OCI-LY7 (cell line): ENCODE data around the gene CCDC159. TPM values are rescaled to one million over a fixed set of nuclear protein-coding genes. Genes with fewer than 3 reads are reported as not detected.
"Not testable (repeated sequence)": the region's sequence is repeated elsewhere in the genome, so short reads cannot be mapped to it uniquely, and the experiment has no call there.

Experiments
- BruUV-seq: library from RNA; stranded (reverse); fragments of 400-500 nt; replicated peaks from 2 replicates; lab custom pipeline; 2021; lab: Mats Ljungman, UMichigan
- CTCF ChIA-PET: fragments of 300-600 bp; sonication (Branson Sonifier 250); formaldehyde crosslinking; loops from one replicate; lab custom pipeline; 2022; ENCODE audit warnings: antibody characterized with exemption; ENCODE audit not compliant: unreplicated experiment; lab: Charles Lee
- POLR2A ChIA-PET: fragments of 300-600 bp; sonication (Branson Sonifier 250); formaldehyde crosslinking; loops from one replicate; lab custom pipeline; 2022; ENCODE audit warnings: antibody characterized with exemption; lab: Charles Lee
- DNase-seq: peaks from one replicate; pipeline ENCODE4 v3.0.0-alpha.2; 2015; ENCODE audit warnings: low spot score
- H2AFZ ChIP-seq: fragments of 200-600 bp; sonication (generic), shearing (Covaris generic); 2 replicates; pipeline ENCODE4 v1.6.1; 2014; ENCODE audit warnings: mild to moderate bottlenecking, antibody characterized with exemption, low read length, moderate library complexity
- H3K27ac ChIP-seq: fragments of 200-600 bp; sonication (generic); 2 replicates; pipeline ENCODE4 v1.5.1; 2014; ENCODE audit warnings: mixed run types, low read depth, mild to moderate bottlenecking, moderate library complexity, low read length, inconsistent platforms; ENCODE audit not compliant: poor library complexity, severe bottlenecking
- H3K36me3 ChIP-seq: fragments of 200-600 bp; sonication (generic); 2 replicates; pipeline ENCODE4 v1.6.1; 2014; ENCODE audit warnings: mild to moderate bottlenecking, antibody characterized with exemption, low read length, moderate library complexity, mixed read lengths; ENCODE audit not compliant: insufficient read depth
- H3K4me1 ChIP-seq: fragments of 200-600 bp; sonication (generic); 2 replicates; pipeline ENCODE4 v1.5.1; 2014; ENCODE audit warnings: mild to moderate bottlenecking, low read length; ENCODE audit not compliant: insufficient read depth, poor library complexity, severe bottlenecking
- H3K4me2 ChIP-seq: fragments of 200-600 bp; sonication (generic); 2 replicates; pipeline ENCODE4 v1.6.1; 2014; ENCODE audit warnings: mild to moderate bottlenecking, low read length
- H3K4me3 ChIP-seq: fragments of 200-600 bp; sonication (generic); 2 replicates; pipeline ENCODE4 v1.5.1; 2014; ENCODE audit warnings: mild to moderate bottlenecking, low read depth, low read length; ENCODE audit not compliant: poor library complexity, severe bottlenecking
- H3K79me2 ChIP-seq: fragments of 200-600 bp; sonication (generic); 2 replicates; pipeline ENCODE4 v1.6.1; 2016; ENCODE audit warnings: low read depth, mild to moderate bottlenecking, low read length, moderate library complexity, mixed read lengths; ENCODE audit not compliant: insufficient read depth
- H3K9me2 ChIP-seq: fragments of 200-600 bp; sonication (generic); 2 replicates; pipeline ENCODE4 v1.6.1; 2016; ENCODE audit warnings: mild to moderate bottlenecking, low read length, mixed read lengths; ENCODE audit not compliant: insufficient read depth
- H3K9me3 ChIP-seq: fragments of 200-600 bp; sonication (generic); 2 replicates; pipeline ENCODE4 v1.6.1; 2014; ENCODE audit warnings: mild to moderate bottlenecking, mixed run types, low read length, mixed read lengths
- H4K20me1 ChIP-seq: fragments of 200-600 bp; sonication (generic); 2 replicates; pipeline ENCODE4 v1.6.1; 2014; ENCODE audit warnings: mild to moderate bottlenecking, antibody characterized with exemption, low read length, moderate library complexity, mixed read lengths; ENCODE audit not compliant: insufficient read depth
- EZH2phosphoT487 ChIP-seq: fragments of 200-600 bp; sonication (generic); IDR thresholded peaks from 2 replicates; pipeline ENCODE4 v1.6.1; 2018; ENCODE audit warnings: low read depth, borderline replicate concordance, mild to moderate bottlenecking, mixed run types, antibody characterized with exemption, low read length, moderate library complexity, mixed read lengths
- intact Hi-C: fragments of 100-400 bp; cut with micrococcal nuclease; formaldehyde crosslinking; loops from one replicate; pipeline ENCODE4 v1.10.0; 2022; ENCODE audit not compliant: unreplicated experiment
- total RNA-seq, 2 experiments: library from RNA; depleted of rRNA in 1 of 2; stranded (reverse); fragments of >200 nt in 1 of 2; shearing (Covaris generic) in 1 of 2; gene quantifications; 2 replicates each; pipeline ENCODE4 v1.2.3, GENCODE V29; 2014 to 2022
- TF ChIP-seq, protein P1 (sequence below): fragments of 200-600 bp; sonication (generic); conservative IDR thresholded peaks from 2 replicates; pipeline ENCODE4 v1.5.1; 2014; ENCODE audit warnings: mild to moderate bottlenecking, antibody characterized with exemption, low read length, moderate library complexity, mixed read lengths

Gene CCDC159
- total RNA-seq, 2 experiments from 2014 or later, result 13.3 to 18.9 TPM

DNA sequence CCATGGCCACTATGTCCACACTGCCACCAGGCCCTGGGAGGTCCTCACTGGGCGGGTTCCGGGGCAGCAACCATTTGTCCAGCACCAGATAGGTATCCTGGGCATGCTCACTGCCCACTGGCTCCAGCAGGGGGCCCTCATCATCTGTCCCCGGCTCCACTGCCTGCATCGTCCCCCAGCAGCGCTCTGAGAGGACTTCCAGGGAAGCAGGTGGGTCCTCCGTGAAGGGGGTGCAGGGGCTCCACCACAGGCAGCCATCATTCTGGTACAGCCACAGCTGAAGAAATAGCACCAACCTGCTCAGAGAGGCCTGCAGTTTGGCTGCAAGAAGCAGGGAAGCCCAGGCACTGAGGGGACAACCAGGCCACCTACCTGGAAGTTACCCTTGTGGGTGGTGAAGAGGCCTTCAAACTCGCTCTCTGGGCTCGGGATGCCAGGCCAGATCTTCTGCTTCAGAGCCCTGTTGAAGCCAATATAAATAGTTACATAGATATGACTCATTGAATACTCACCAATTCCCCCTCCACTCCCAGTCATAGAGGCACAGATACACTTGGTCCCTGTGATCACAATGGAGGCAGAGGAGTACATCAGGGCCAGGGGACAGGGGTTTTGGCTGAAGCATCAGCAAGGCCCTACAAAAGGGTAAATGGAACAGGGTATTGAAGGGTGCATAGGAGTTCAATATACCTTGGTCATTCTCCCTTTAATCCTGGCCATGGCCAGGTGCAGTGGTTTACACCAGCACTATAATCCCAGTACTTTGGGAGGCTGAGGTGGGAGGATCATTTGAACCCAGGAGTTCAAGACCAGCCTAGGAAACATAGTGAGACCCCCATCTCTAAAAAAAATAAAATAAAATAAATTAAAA is 32.2 kb downstream of the CCDC159 start:
- Histone ChIP-seq H3K36me3 (peaks cover 18% of the 10 kb centered on the region; the same call in 1 of the 2 replicates), H3K27ac (no peak overlapping the region), H3K9me3 (no peaks in the 10 kb centered on the region), H3K79me2 (peaks cover 26% of the 10 kb centered on the region), H3K4me2 (peak overlapping the region; percentile 37; the same call in 1 of the 2 replicates), H4K20me1 (no peaks in the 10 kb centered on the region), H3K9me2 (no peaks in the 10 kb centered on the region), H2AFZ (no peak overlapping the region), H3K4me1 (peaks cover 62% of the 10 kb centered on the region), H3K4me3 (no peak overlapping the region)
- ChIA-PET POLR2A (no interaction called here), CTCF (interaction anchor here (2.6 kb wide), 1 partner anchor 104 kb away, joined by 11 read pairs; no protein-coding TSS in a partner anchor)
- TF ChIP-seq, protein P1, sequence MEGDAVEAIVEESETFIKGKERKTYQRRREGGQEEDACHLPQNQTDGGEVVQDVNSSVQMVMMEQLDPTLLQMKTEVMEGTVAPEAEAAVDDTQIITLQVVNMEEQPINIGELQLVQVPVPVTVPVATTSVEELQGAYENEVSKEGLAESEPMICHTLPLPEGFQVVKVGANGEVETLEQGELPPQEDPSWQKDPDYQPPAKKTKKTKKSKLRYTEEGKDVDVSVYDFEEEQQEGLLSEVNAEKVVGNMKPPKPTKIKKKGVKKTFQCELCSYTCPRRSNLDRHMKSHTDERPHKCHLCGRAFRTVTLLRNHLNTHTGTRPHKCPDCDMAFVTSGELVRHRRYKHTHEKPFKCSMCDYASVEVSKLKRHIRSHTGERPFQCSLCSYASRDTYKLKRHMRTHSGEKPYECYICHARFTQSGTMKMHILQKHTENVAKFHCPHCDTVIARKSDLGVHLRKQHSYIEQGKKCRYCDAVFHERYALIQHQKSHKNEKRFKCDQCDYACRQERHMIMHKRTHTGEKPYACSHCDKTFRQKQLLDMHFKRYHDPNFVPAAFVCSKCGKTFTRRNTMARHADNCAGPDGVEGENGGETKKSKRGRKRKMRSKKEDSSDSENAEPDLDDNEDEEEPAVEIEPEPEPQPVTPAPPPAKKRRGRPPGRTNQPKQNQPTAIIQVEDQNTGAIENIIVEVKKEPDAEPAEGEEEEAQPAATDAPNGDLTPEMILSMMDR, result peak; percentile 76
- TF ChIP-seq EZH2phosphoT487, result no peak
- BruUV-seq, result no TSS peak
- peak; percentile 48 for DNase-seq
- intact Hi-C loops, result no loop called here

DNA sequence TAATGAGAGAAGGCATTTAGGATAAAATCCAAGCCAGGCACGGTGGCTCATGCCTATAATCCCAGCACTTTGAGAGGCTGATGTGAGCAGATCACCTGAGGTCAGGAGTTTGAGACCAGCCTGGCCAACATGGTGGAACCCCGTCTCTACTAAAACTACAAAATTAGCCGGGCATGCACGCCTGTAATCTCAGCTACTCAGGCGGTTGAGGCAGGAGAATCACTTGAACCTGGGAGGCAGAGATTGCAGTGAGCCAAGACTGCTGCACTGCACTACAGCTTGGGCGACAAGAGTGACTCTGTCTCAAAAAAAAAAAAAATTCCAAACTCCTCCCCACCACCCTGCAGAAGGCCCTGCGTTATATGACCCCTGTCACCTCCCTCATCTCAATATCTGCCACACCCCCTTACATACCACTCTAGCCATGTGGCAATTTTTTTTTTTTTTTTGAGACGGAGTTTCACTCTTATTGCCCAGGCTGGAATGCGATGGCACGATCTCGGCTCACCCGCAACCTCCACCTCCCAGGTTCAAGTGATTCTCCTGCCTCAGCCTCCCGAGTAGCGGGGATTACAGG is 33.0 kb downstream of the CCDC159 start:
- Histone ChIP-seq H3K4me1 (peaks cover 63% of the 10 kb centered on the region), H3K4me2 (0 out of 2 replicates have a peak overlapping the region, but pooled peaks have one; percentile 79), H3K36me3 (peaks cover 18% of the 10 kb centered on the region; the same call in 1 of the 2 replicates), H3K79me2 (peaks cover 26% of the 10 kb centered on the region)
- H3K9me3 ChIP-seq, H4K20me1 ChIP-seq, CTCF ChIA-PET, H2AFZ ChIP-seq, POLR2A ChIA-PET, BruUV-seq, DNase-seq, intact Hi-C loops, H3K9me2 ChIP-seq, H3K27ac ChIP-seq, H3K4me3 ChIP-seq: not testable (repeated sequence)

DNA sequence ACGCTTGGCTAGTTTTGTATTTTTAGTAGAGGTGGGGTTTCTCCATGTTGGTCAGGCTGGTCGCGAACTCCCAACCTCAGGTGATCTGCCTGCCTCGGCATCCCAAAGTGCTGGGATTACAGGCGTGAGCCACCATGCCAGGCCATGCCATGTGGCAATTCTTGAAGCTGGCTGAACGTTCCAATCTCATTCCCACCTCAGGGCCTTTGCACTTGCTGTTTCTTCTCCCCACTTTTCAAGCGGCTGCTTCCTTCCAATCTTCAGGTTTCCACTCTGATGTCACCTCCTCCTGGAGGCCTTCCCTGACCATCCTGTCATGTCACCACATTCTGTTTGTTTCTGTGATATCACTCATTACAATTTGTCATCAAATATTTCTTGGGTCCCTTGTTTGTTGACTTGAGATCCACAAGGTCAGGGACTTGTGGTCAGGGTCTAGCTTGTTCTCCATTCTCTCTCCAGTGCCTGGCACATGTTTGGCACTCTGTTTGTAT is 33.6 kb downstream of the CCDC159 start:
- Histone ChIP-seq H3K27ac (peak overlapping the region; percentile 92), H3K9me3 (no peaks in the 10 kb centered on the region), H3K9me2 (no peaks in the 10 kb centered on the region), H3K79me2 (peaks cover 26% of the 10 kb centered on the region), H3K4me3 (peak overlapping the region; percentile 75), H3K4me2 (peak overlapping the region; percentile 79), H3K36me3 (peaks cover 18% of the 10 kb centered on the region; the same call in 1 of the 2 replicates), H2AFZ (no peak overlapping the region), H4K20me1 (no peaks in the 10 kb centered on the region), H3K4me1 (peaks cover 65% of the 10 kb centered on the region)
- ChIA-PET CTCF (interaction anchor here (1.7 kb wide), 1 partner anchor 42 kb away, joined by 5 read pairs; no protein-coding TSS in a partner anchor), POLR2A (no interaction called here)
- TF ChIP-seq, protein P1, result no peak
- TF ChIP-seq EZH2phosphoT487, result no peak
- intact Hi-C loops, result loop anchor here (2.0 kb wide), 1 partner anchor 67 kb away; no protein-coding TSS in a partner anchor
- no peak for DNase-seq
- BruUV-seq, result no TSS peak
